GM19035 (cell line): ENCODE results near the gene UNC13A.
A peak's percentile ranks its signal among the peaks of the same experiment; 100 is the strongest.

Experiments used
- ATAC-seq: cut with Tn5 transposase; IDR thresholded peaks from one replicate; pipeline ENCODE4 v1.9.1; 2021; ENCODE audit not compliant: unreplicated experiment

Gene UNC13A

GRCh38 chr19:17687857-17688784, at the start of gene UNC13A:
Gene UNC13A, minus strand, starts transcription at chr19:17688354. Its CDS starts 155 bp downstream, at chr19:17688199.
- no peak for ATAC-seq

GRCh38 chr19:17737690-17738153, 49.6 kb upstream of the UNC13A start:
- no peak for ATAC-seq

- no peak for ATAC-seq
These were observed 47.3 kb upstream of the UNC13A start for GRCh38 chr19:17735410-17735809.

- no peak for ATAC-seq
These were observed 46.0 kb upstream of the UNC13A start for GRCh38 chr19:17734146-17734545.

GRCh38 chr19:17733127-17733526, 45.0 kb upstream of the UNC13A start:
- no peak for ATAC-seq

- no peak for ATAC-seq
These were observed 39.7 kb upstream of the UNC13A start for GRCh38 chr19:17727843-17728242.

GRCh38 chr19:17726964-17727773, 39.0 kb upstream of the UNC13A start:
- ATAC-seq = no peak

- ATAC-seq = no peak
These were observed 38.1 kb upstream of the UNC13A start for GRCh38 chr19:17726136-17726741.

GRCh38 chr19:17725422-17726078, 37.4 kb upstream of the UNC13A start:
- no peak for ATAC-seq

GRCh38 chr19:17724655-17725054, 36.5 kb upstream of the UNC13A start:
- ATAC-seq = no peak

GRCh38 chr19:17722655-17723240, 34.6 kb upstream of the UNC13A start:
- ATAC-seq = no peak

- ATAC-seq = no peak
These were observed 33.7 kb upstream of the UNC13A start for GRCh38 chr19:17721821-17722220.

- ATAC-seq = no peak
These were observed 33.0 kb upstream of the UNC13A start for GRCh38 chr19:17721111-17721628.

- no peak for ATAC-seq
These were observed 32.3 kb upstream of the UNC13A start for GRCh38 chr19:17720440-17720839.

- ATAC-seq = peak; percentile 18
These were observed 31.7 kb upstream of the UNC13A start for GRCh38 chr19:17719730-17720400.

GRCh38 chr19:17718947-17719711, 31.0 kb upstream of the UNC13A start, which contains the start of gene MAP1S:
Gene MAP1S, plus strand, starts transcription at chr19:17719480. Its CDS starts 23 bp downstream, at chr19:17719503.
- peak; percentile 78 for ATAC-seq

GRCh38 chr19:17718550-17718946, 30.4 kb upstream of the UNC13A start:
- no peak for ATAC-seq

GRCh38 chr19:17716309-17716929, 28.3 kb upstream of the UNC13A start:
- no peak for ATAC-seq
